ENCODE results near the gene PORCN.

DNA sequence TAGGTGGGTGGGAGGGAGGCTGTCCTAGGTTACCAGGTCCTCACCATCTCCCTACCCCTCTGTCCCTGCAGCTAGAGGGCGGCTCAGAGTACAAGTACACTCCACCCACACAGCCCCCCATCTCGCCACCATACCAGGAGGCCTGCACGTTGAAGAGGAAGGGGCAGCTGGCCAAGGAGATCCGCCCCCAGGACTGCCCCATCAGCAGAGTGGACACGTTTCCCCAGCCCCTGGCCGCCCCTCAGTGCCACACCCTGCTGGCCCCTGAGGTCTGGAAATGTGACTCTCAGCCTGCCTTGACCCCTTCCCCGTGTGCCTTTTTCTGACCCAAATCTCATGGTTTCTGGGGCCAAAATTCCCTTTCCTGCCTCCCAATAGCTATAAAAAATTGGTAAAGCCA lies 26.3 kb upstream of the PORCN start:
- TF ChIP-seq POLR2A (IDR thresholded peaks at IDR 0.05) (no peak), CTCF (IDR thresholded peaks at IDR 0.05) (no peak)

Data from body of pancreas (tissue), 4 donors.